ENCODE data around the gene MADCAM1. TPM values are rescaled to one million over a fixed set of nuclear protein-coding genes. Genes with fewer than 3 reads are reported as not detected.

Gene MADCAM1
- total RNA-seq, 1 experiment from 2014 or later: 0.12 TPM

GRCh38 chr19:532561-533363 lies 36.5 kb downstream of the MADCAM1 start:
- DNase-seq (ENCODE audit: low read depth): peak; percentile 64

- no peak for DNase-seq (ENCODE audit: low read depth)
Measured at GRCh38 chr19:533364-534058, 37.2 kb downstream of the MADCAM1 start.

- DNase-seq (ENCODE audit: low read depth): no peak
Measured at GRCh38 chr19:534088-534487, 37.8 kb downstream of the MADCAM1 start.

GRCh38 chr19:535017-535835 lies 38.9 kb downstream of the MADCAM1 start:
- no peak for DNase-seq (ENCODE audit: low read depth)

- no peak for DNase-seq (ENCODE audit: low read depth)
Measured at GRCh38 chr19:536031-536880, 40.0 kb downstream of the MADCAM1 start.

- no peak for DNase-seq (ENCODE audit: low read depth)
Measured at GRCh38 chr19:536881-537404, 40.7 kb downstream of the MADCAM1 start.

- no peak for DNase-seq (ENCODE audit: low read depth)
Measured at GRCh38 chr19:538641-539428, 42.5 kb downstream of the MADCAM1 start.

- no peak for DNase-seq (ENCODE audit: low read depth)
Measured at GRCh38 chr19:539429-540030, 43.2 kb downstream of the MADCAM1 start.

- DNase-seq (ENCODE audit: low read depth): no peak
Measured at GRCh38 chr19:540867-541637, 44.8 kb downstream of the MADCAM1 start.

GRCh38 chr19:541699-542098 lies 45.4 kb downstream of the MADCAM1 start:
- no peak for DNase-seq (ENCODE audit: low read depth)

- DNase-seq (ENCODE audit: low read depth): no peak
Measured at GRCh38 chr19:542173-542866, 46.0 kb downstream of the MADCAM1 start.

- DNase-seq (ENCODE audit: low read depth): no peak
Measured at GRCh38 chr19:543910-544608, 47.8 kb downstream of the MADCAM1 start, which contains the start of gene GZMM. Gene GZMM (plus strand): TSS chr19:544053. CDS start chr19:544072, 19 bp downstream.

- DNase-seq (ENCODE audit: low read depth): no peak
Measured at GRCh38 chr19:547117-547516, 50.8 kb downstream of the MADCAM1 start.

- DNase-seq (ENCODE audit: low read depth): no peak
Measured at GRCh38 chr19:547836-548720, 51.8 kb downstream of the MADCAM1 start.

- DNase-seq (ENCODE audit: low read depth): no peak
Measured at GRCh38 chr19:548886-549830, 52.9 kb downstream of the MADCAM1 start.

- no peak for DNase-seq (ENCODE audit: low read depth)
Measured at GRCh38 chr19:554817-555216, 58.5 kb downstream of the MADCAM1 start.

Data from RPMI7951 (cell line).